GM19351 (cell line): ENCODE results near the gene TBCK.
A peak's percentile ranks its signal among the peaks of the same experiment; 100 is the strongest.
"Not testable (repeated sequence)": the region's sequence is repeated elsewhere in the genome, so short reads cannot be mapped to it uniquely, and the experiment has no call there.

Experiments
- ATAC-seq: cut with Tn5 transposase; IDR thresholded peaks from one replicate; pipeline ENCODE4 v1.9.1; 2021; ENCODE audit warnings: mild to moderate bottlenecking, moderate library complexity; ENCODE audit not compliant: unreplicated experiment

Gene TBCK

DNA sequence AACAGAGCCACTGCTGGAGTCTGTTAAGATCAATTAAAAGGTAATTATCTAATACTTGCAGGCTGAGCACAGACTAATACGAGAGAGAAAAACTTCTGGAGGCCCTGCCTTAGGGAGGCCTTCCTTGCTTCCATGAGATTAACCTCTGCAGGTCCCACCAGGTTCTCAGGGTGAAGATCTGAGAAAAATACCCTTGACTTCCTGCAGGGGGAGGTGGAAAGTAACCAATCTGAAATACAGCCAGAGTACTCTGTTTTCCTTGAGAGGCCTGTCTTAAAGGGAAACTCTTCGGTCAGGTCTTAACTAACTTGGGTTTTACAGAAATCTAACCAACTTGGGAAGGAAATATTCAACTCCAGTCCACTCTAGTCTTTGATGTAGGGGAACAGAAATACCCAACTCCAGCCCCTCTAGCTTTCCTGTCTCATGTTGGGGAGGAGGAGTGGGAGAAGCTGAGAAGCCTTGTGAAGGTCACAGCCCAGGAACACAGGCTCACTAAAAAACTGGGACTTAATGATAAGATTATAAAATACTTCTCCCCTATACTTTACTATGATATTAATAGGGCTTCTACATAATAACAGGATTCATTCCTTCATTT lies 77.1 kb downstream of the TBCK start:
- ATAC-seq, result peak; percentile 98

- ATAC-seq, result no peak
These were observed 84.1 kb downstream of the TBCK start for GRCh38 chr4:106231931-106232330.

- no peak for ATAC-seq
These were observed 93.5 kb downstream of the TBCK start for GRCh38 chr4:106222548-106222947.

DNA sequence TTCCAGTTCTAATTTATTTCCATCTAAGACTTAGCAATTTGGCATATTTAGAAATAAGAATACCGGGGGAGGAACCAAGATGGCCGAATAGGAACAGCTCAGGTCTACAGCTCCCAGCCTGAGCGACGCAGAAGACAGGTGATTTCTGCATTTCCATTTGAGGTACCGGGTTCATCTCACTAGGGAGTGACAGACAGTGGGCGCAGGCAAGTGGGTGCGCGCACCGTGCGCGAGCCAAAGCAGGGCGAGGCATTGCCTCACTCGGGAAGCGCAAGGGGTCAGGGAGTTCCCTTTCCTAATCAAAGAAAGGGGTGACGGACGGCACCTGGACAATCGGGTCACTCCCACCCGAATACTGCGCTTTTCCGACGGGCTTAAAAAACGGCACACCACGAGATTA lies 102.7 kb downstream of the TBCK start:
- not testable (repeated sequence) for ATAC-seq

- no peak for ATAC-seq
These were observed 106.0 kb downstream of the TBCK start for GRCh38 chr4:106210021-106210420.

DNA sequence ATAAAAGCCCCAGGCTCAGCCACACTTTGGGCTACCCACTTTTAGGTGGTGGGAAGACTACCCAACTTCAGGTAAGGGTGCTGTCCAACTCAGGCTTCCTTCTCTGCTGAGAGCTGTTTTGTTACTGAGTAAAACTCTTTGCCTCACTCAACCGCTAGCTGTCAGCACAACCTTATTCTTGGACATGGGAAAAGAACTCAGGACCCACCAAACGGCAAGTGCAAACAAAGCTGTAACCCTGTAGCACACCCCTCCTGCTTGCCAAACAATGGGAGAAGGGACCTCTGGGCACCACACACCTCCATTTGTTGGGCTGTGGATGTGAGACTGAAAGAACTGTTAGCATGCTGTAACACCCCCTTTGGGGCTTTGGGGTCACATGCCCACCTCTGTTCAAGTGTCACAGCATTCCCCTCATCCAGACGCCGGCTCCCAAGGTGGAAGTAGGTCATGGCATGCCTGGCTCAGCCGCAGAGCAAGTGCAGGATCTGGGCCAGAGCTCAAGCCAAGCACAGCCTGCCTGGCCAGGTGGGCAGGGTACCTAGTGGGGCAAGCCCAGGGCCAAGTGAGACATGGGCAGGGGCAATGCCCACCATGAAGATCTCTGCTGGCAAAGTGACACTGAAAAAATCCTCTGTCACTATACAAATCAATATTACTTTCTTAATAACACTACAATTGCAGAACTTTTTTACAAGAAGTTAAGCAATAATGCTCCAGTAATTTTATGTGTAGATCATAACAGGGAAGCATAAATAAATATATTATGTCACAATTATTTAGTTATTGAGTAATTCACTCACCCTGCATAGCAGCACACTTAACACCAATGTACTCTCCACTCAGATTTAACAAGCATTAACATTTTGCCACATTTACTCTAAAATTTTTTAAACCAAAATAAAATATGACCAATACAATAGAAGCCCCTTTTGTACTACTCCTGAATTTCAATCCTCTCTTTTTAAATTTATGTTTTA lies 107.2 kb downstream of the TBCK start:
- ATAC-seq, result no peak

- no peak for ATAC-seq
These were observed 114.6 kb downstream of the TBCK start for GRCh38 chr4:106201373-106201772.

DNA sequence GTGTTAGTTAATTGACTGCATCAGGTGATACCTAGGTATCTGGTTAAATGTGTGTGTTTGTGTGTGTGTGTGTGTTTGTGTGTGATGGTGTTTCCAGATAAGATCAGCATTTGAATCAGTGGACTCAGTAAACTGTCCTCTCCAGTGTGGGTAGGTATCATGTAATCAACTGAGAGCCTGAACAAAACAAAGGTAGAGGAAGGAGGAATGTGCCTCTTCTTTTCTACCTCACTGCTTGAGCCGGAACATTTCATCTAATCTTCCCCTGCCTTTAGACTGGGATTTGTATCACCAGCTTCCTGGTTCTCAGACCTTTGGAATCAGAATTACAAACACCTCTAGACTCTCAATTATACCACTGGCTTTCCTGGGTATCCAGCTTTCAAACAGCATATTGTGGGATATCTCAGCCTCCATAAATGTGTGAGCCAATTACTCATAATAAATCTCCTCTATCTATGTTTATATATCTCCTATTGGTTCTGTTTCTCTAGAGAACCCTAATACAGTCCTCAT lies 120.5 kb downstream of the TBCK start:
- ATAC-seq, result no peak

DNA sequence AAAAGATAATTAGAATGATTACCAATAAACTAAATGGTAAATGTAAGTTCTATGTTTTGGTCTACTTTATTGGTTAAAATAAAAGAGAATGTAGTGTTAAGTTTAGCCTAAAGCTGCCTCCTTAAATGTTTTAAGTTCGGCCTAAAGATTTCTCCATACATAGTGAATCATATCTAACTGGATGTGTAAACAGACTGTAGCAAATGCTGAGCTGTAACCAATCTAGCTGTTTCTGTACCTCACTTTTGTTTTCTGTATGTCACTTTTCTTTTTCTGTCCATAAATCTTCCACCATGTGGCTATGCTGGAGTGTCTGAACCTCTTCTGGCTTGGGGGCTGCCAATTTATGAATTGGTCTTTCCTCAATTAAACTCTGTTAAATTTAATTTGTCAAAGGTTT lies 121.2 kb downstream of the TBCK start:
- ATAC-seq, result no peak

- no peak for ATAC-seq
These were observed 123.9 kb downstream of the TBCK start for GRCh38 chr4:106192131-106192530.

DNA sequence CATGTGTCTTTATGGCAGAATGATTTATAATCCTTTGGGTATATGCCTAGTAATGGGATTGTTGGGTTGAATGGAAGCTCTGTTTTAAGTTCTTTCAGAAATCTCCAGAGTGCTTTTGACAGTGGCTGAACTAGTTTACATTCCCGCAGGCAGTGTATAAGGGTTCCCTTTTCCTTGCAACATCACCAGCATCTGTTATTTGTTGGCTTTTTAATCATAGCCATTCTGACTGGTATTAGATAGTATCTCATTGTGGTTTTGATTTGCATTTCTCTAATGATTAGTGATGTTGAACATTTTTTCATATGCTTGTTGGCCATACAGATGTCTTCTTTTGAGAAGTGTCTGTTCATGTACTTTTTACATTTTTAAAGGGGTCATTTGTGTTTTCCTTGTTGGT lies 129.8 kb downstream of the TBCK start:
- ATAC-seq, result no peak

- no peak for ATAC-seq
These were observed 132.5 kb downstream of the TBCK start for GRCh38 chr4:106183551-106183950.

DNA sequence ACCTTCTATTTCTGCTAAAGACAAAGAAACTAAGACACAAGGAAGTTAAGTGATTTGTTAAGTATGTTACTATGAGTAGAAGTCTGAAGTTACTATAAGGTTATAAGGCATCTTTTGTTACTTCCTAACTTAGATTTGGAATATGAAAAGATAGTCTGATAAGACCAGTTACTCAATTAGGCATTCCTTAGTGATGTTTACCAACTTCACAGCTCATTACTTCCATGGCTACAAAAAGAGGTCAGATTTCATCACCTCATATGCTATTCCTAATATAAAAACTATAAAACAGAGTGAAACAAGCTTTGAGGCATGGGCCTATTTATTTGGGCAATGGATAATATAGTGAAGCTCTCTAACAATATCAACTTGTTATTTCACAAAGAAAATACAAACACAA lies 143.1 kb downstream of the TBCK start:
- ATAC-seq, result no peak

- no peak for ATAC-seq
These were observed 150.5 kb downstream of the TBCK start for GRCh38 chr4:106165351-106166010.

DNA sequence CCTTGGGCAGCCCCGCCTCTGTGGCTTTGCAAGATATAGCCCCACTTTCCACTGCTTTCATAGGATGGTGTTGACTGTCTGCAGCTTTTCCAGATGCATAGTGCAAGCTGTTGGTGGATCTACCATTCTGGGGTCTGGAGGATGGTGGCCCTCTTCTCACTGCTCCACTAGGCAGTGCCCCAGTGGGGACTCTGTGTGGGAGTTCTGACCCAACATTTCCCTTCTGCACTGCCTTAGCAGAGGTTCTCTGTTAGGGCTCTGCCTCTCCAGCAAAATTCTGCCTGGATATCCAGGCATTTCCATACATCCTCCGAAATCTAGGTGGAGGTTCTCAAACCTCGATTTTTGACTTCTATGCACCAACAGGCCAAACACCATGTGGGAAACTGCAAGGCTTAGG lies 153.7 kb downstream of the TBCK start:
- ATAC-seq, result no peak

- ATAC-seq, result no peak
These were observed 155.4 kb downstream of the TBCK start for GRCh38 chr4:106160560-106160959.

DNA sequence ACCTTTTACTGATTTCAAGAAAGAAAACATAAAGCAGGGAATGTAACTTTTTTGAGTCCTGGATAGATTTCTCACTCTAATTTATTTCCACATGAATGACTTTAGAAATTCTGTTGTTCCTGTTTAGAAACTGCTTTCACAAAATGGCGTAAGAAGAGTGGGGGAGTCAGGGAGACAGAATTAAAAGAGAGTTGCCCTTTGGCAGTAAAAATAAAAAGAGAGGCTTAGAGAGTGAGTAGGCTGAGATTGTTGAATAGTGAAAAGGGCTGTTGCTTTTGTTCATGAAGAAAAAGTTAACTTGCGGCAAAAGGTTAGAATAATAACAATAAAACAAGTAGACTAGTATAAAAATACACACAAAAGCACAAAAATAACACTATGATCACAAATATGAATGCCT lies 166.1 kb downstream of the TBCK start:
- no peak for ATAC-seq

DNA sequence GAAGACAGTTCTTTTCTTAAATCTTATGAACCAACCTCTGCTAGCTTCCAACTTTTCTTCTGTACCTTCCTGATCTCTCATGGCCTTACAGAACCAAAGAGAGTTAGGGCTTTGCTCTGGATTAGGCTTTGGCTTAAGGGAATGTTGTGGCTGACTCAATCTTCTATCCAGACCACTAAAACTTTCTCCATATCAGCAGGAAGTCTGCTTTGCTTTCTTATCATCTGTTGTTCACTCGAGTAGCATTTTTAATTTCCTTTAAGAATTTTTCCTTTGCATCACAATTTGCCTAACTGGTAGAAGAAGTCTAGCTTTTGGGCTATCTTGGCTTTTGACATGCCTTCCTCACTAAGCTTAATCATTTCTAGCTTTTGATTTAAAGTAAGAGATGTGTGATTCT lies 167.0 kb downstream of the TBCK start:
- ATAC-seq, result no peak

DNA sequence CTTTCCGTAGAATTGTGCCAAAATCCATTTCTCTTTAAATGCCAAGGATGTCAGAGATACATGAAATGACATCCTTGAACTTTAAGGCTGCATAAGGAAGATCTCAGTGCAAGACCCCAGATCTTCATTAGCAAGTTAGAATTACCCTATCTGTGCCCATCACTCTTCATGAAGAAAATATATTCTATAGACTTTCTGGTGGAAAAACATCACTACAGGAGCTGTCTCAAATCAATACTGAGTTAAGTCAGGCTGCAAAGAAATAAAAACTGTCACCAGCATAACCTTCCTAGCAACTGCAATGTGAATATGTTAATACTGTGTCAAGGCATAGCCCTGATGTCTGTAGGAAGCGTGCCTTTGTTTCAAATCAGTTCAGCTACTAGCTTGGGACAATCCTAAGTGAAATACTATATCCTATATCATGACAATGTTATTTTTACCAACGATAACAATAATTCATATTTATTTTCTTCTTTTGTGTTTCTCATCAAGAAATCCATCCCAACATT lies 173.3 kb downstream of the TBCK start:
- ATAC-seq, result no peak

GRCh38 chr4:106140601-106141000 lies 175.4 kb downstream of the TBCK start:
- peak; percentile 84 for ATAC-seq

DNA sequence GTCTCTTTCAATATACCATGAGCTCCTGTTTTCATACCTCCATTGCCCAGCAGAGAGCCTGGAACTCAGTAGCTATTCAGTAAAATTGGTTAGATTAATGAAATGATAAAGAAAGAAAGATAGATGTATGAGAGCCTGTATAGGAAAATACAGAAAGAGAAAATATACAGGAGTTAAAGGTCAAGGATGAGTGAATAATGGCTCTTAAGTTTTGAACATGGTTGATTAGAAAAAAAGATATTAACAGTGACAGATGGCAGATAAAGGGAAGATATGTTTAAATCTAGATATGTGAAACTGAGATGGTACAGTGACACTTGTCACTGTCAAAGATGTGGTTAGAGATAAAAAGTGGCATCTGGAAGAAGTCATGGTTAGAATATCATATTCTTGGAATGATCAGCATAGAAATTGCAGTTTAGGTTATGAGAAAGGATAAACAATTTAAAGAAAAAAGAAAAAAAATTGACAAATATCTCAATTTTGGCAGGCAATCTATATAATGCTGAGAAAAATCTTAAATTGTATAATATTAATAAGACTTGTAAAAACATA lies 179.2 kb downstream of the TBCK start:
- no peak for ATAC-seq
